VCaP (cell line): ENCODE data around the gene DAZAP1.

ENCODE experiments used
- H3K27ac ChIP-seq: fragments of 450-650 bp; 2 replicates; pipeline ENCODE4 v1.5.1; 2017
- CTCF ChIP-seq: fragments of 450-650 bp; conservative IDR thresholded peaks from 2 replicates; pipeline ENCODE4 v1.5.1; 2017; ENCODE audit warnings: mild to moderate bottlenecking, moderate library complexity

DAZAP1 gene

GRCh38 chr19:1447944-1448343 is 40.6 kb downstream of the DAZAP1 start:
- H3K27ac ChIP-seq, result no peak overlapping the region
- no peak for TF ChIP-seq CTCF

GRCh38 chr19:1449467-1450442 is 42.4 kb downstream of the DAZAP1 start, which contains the start of gene APC2:
Gene APC2 (plus strand): TSS chr19:1450121. CDS start chr19:1453002, 2,881 bp downstream.
- no peak within 1 kb of the TSS for H3K27ac ChIP-seq
- TF ChIP-seq CTCF, result no peak

GRCh38 chr19:1450735-1451731 is 43.6 kb downstream of the DAZAP1 start:
- H3K27ac ChIP-seq, result no peak overlapping the region
- no peak for TF ChIP-seq CTCF

- H3K27ac ChIP-seq, result no peak overlapping the region
- TF ChIP-seq CTCF, result no peak
Observed at GRCh38 chr19:1451916-1452801, 44.8 kb downstream of the DAZAP1 start.

GRCh38 chr19:1452802-1453524 is 45.6 kb downstream of the DAZAP1 start:
- no peak for TF ChIP-seq CTCF
- H3K27ac ChIP-seq, result no peak overlapping the region

- no peak for TF ChIP-seq CTCF
- H3K27ac ChIP-seq, result no peak overlapping the region
Observed at GRCh38 chr19:1453525-1454364, 46.4 kb downstream of the DAZAP1 start.
